Choroid plexus epithelial cell (primary cell): ENCODE results near the gene CAND1.

Experiments
- DNase-seq: peaks from one replicate; pipeline ENCODE4 v3.0.0-alpha.2; 2010; ENCODE audit warnings: low read depth
- H3K4me3 ChIP-seq: 2 replicates; pipeline ENCODE4 v1.5.1; 2011; ENCODE audit warnings: low read depth, mild to moderate bottlenecking, control low read depth, low read length, moderate library complexity
- CTCF ChIP-seq: conservative IDR thresholded peaks from 2 replicates; pipeline ENCODE4 v1.5.1; 2011; ENCODE audit warnings: low read depth, mild to moderate bottlenecking, control low read depth, inconsistent platforms, low read length, moderate library complexity

The CAND1 gene

DNA sequence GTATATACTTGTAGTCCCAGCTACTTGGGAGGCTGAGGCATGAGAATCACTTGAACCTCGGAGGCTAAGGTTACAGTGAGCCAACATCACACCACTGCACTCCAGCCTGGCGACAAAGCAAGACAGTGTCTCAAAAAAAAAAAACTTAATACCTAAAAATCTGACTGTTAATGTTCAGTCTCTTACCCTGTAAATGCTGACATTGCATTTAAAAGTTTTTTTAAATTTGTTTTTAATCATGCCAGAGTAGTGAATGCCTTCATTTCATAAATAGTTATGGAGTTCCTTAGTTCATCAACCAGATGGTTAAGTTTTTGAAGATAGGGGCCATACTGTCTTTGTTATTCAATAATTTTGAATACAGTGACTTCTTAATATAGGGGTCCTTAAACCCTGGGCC is 21.2 kb downstream of the CAND1 start:
- DNase-seq: no peak
- H3K4me3 ChIP-seq: no peak overlapping the region
- TF ChIP-seq CTCF: no peak

GRCh38 chr12:67299526-67299925 is 30.4 kb downstream of the CAND1 start:
- H3K4me3 ChIP-seq: no peak overlapping the region
- no peak for TF ChIP-seq CTCF
- no peak for DNase-seq

GRCh38 chr12:67299926-67300325 is 30.8 kb downstream of the CAND1 start:
- no peak for TF ChIP-seq CTCF
- H3K4me3 ChIP-seq: no peak overlapping the region
- no peak for DNase-seq

- no peak overlapping the region for H3K4me3 ChIP-seq
- no peak for TF ChIP-seq CTCF
- DNase-seq: no peak
Measured at GRCh38 chr12:67302162-67302561, 33.0 kb downstream of the CAND1 start.

GRCh38 chr12:67305544-67305943 is 36.4 kb downstream of the CAND1 start:
- TF ChIP-seq CTCF: no peak
- no peak overlapping the region for H3K4me3 ChIP-seq
- DNase-seq: no peak

GRCh38 chr12:67306712-67307111 is 37.6 kb downstream of the CAND1 start:
- H3K4me3 ChIP-seq: no peak overlapping the region
- DNase-seq: no peak
- no peak for TF ChIP-seq CTCF

GRCh38 chr12:67315661-67316060 is 46.5 kb downstream of the CAND1 start:
- TF ChIP-seq CTCF: no peak
- no peak overlapping the region for H3K4me3 ChIP-seq
- no peak for DNase-seq
